ENCODE measurements around the gene OBSCN.

OBSCN gene

GRCh38 chr1:228207851-228208821, at the start of gene OBSCN:
Gene OBSCN, plus strand, starts transcription at chr1:228208044. Its CDS starts 3,740 bp downstream, at chr1:228211784.
- ChIA-PET POLR2A (no interaction called here), CTCF (no interaction called here)
- TF ChIP-seq SP1 (IDR thresholded peaks at IDR 0.05) (no peak), HDGF (IDR thresholded peaks at IDR 0.05; ENCODE audit: borderline replicate concordance) (no peak), CTBP1 (IDR thresholded peaks at IDR 0.05; ENCODE audit: borderline replicate concordance) (no peak), FOXK2 (IDR thresholded peaks at IDR 0.05) (no peak), ZNF384 (IDR thresholded peaks at IDR 0.05) (no peak), LEF1 (IDR thresholded peaks at IDR 0.05; ENCODE audit: borderline replicate concordance) (no peak), TARDBP (IDR thresholded peaks at IDR 0.05) (no peak), ARNT (IDR thresholded peaks at IDR 0.05) (no peak), L3MBTL2 (conservative IDR thresholded peaks at IDR 0.05) (no peak), ELF4 (IDR thresholded peaks at IDR 0.05) (no peak), BHLHE40 (IDR thresholded peaks at IDR 0.05; ENCODE audit: borderline replicate concordance) (no peak), NFRKB (IDR thresholded peaks at IDR 0.05) (no peak), FOXM1 (IDR thresholded peaks at IDR 0.05; ENCODE audit: borderline replicate concordance) (no peak), SUZ12 (IDR thresholded peaks at IDR 0.05) (no peak), FOXA1 (IDR thresholded peaks at IDR 0.05) (no peak), PKNOX1 (IDR thresholded peaks at IDR 0.05) (no peak)
- no peak for DNase-seq (ENCODE audit: extremely low spot score)

GRCh38 chr1:228158151-228159007, 49.5 kb upstream of the OBSCN start:
- no peak for DNase-seq (ENCODE audit: extremely low spot score)
- TF ChIP-seq BHLHE40 (IDR thresholded peaks at IDR 0.05; ENCODE audit: borderline replicate concordance) (no peak), CTBP1 (IDR thresholded peaks at IDR 0.05; ENCODE audit: borderline replicate concordance) (no peak), NFRKB (IDR thresholded peaks at IDR 0.05) (no peak), FOXM1 (IDR thresholded peaks at IDR 0.05; ENCODE audit: borderline replicate concordance) (no peak), LEF1 (IDR thresholded peaks at IDR 0.05; ENCODE audit: borderline replicate concordance) (no peak), FOXK2 (IDR thresholded peaks at IDR 0.05) (no peak), ZNF384 (IDR thresholded peaks at IDR 0.05) (no peak), SUZ12 (IDR thresholded peaks at IDR 0.05) (no peak), ELF4 (IDR thresholded peaks at IDR 0.05) (no peak), HDGF (IDR thresholded peaks at IDR 0.05; ENCODE audit: borderline replicate concordance) (no peak), SP1 (IDR thresholded peaks at IDR 0.05) (no peak), L3MBTL2 (conservative IDR thresholded peaks at IDR 0.05) (no peak), PKNOX1 (IDR thresholded peaks at IDR 0.05) (no peak), TARDBP (IDR thresholded peaks at IDR 0.05) (no peak), FOXA1 (IDR thresholded peaks at IDR 0.05) (no peak), ARNT (IDR thresholded peaks at IDR 0.05) (no peak)
- POLR2A ChIA-PET: interaction anchor here (1.2 kb wide), 1 partner anchor 18 kb away, joined by 4 read pairs; the partner anchor contains the start of gene GUK1
- CTCF ChIA-PET: no interaction called here

- no peak for DNase-seq (ENCODE audit: extremely low spot score)
- TF ChIP-seq BHLHE40 (IDR thresholded peaks at IDR 0.05; ENCODE audit: borderline replicate concordance): no peak
- TF ChIP-seq SP1 (IDR thresholded peaks at IDR 0.05): no peak
- no peak for TF ChIP-seq HDGF (IDR thresholded peaks at IDR 0.05; ENCODE audit: borderline replicate concordance)
- TF ChIP-seq FOXM1 (IDR thresholded peaks at IDR 0.05; ENCODE audit: borderline replicate concordance): no peak
- no peak for TF ChIP-seq LEF1 (IDR thresholded peaks at IDR 0.05; ENCODE audit: borderline replicate concordance)
- TF ChIP-seq FOXA1 (IDR thresholded peaks at IDR 0.05): no peak
- TF ChIP-seq PKNOX1 (IDR thresholded peaks at IDR 0.05): no peak
- no peak for TF ChIP-seq L3MBTL2 (conservative IDR thresholded peaks at IDR 0.05)
- no peak for TF ChIP-seq TARDBP (IDR thresholded peaks at IDR 0.05)
- ChIA-PET CTCF (no interaction called here), POLR2A (interaction anchor here (1.2 kb wide), 1 partner anchor 19 kb away, joined by 4 read pairs; the partner anchor contains the start of gene GUK1)
Observed at GRCh38 chr1:228159008-228159665, 48.7 kb upstream of the OBSCN start.

GRCh38 chr1:228160201-228160761, 47.6 kb upstream of the OBSCN start:
- POLR2A ChIA-PET: no interaction called here

More at GRCh38 chr1:228160201-228160761, 47.6 kb upstream of the OBSCN start:
- TF ChIP-seq PKNOX1 (IDR thresholded peaks at IDR 0.05) (no peak), ZNF384 (IDR thresholded peaks at IDR 0.05) (no peak), FOXM1 (IDR thresholded peaks at IDR 0.05; ENCODE audit: borderline replicate concordance) (no peak), L3MBTL2 (conservative IDR thresholded peaks at IDR 0.05) (no peak), HDGF (IDR thresholded peaks at IDR 0.05; ENCODE audit: borderline replicate concordance) (no peak), LEF1 (IDR thresholded peaks at IDR 0.05; ENCODE audit: borderline replicate concordance) (no peak), SP1 (IDR thresholded peaks at IDR 0.05) (no peak), CTBP1 (IDR thresholded peaks at IDR 0.05; ENCODE audit: borderline replicate concordance) (no peak), BHLHE40 (IDR thresholded peaks at IDR 0.05; ENCODE audit: borderline replicate concordance) (no peak), SUZ12 (IDR thresholded peaks at IDR 0.05) (no peak), FOXK2 (IDR thresholded peaks at IDR 0.05) (no peak), ELF4 (IDR thresholded peaks at IDR 0.05) (no peak), ARNT (IDR thresholded peaks at IDR 0.05) (no peak)
- DNase-seq (ENCODE audit: extremely low spot score): no peak
- CTCF ChIA-PET: no interaction called here

Measured in HEK293T (cell line).